ENCODE measurements around the gene XCR1.
"Not testable (repeated sequence)": the region's sequence is repeated elsewhere in the genome, so short reads cannot be mapped to it uniquely, and the experiment has no call there.

XCR1 gene

DNA sequence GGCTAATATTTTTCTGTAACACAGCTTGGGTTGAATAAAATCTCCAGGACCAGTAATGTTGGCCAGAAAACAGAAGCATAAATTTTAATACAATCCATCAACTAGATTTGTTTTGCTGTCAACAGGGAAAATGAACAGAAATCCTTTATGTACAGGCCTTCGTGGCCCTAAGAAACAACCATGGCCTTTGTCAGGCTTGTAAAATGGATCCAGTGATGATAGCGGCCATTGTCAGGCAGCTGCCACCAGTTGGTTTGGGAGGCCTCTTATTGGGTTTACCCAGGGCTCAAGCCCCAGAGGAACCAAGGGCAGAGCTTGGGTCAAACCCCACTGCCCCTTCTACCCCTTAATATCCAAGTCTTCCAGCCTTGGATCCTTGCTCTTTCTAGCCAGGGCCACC is 26.1 kb downstream of the XCR1 start:
- DNase-seq: no peak

DNA sequence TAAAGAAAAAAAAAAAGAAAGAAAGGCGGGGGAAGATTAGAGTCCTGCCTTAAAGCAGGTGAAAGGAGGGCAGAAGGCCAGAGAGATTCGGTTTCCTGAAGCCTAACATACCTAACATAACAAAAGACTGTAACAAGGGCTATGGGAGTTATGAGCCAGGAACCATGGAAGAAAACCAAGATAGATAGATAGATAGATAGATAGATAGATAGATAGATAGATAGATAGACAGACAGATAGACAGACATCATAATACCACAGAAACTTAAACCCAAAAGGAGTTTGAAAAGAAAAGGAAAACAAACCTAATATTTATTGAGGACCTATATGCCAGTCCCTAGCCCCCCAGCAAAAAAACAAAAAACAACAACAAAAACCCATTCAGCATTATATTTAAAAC is 29.3 kb downstream of the XCR1 start:
- no peak for DNase-seq

GRCh38 chr3:45997499-45997898 is 29.8 kb downstream of the XCR1 start:
- not testable (repeated sequence) for DNase-seq

- DNase-seq: peak; percentile 23 to 74
Observed at GRCh38 chr3:45995236-45996192, 31.8 kb downstream of the XCR1 start, which contains the start of gene FYCO1. FYCO1 (minus strand) TSS chr3:45995824; CDS start chr3:45984910, 10,914 bp downstream.

- no peak for DNase-seq
Observed at GRCh38 chr3:45994419-45995235, 32.7 kb downstream of the XCR1 start.

DNA sequence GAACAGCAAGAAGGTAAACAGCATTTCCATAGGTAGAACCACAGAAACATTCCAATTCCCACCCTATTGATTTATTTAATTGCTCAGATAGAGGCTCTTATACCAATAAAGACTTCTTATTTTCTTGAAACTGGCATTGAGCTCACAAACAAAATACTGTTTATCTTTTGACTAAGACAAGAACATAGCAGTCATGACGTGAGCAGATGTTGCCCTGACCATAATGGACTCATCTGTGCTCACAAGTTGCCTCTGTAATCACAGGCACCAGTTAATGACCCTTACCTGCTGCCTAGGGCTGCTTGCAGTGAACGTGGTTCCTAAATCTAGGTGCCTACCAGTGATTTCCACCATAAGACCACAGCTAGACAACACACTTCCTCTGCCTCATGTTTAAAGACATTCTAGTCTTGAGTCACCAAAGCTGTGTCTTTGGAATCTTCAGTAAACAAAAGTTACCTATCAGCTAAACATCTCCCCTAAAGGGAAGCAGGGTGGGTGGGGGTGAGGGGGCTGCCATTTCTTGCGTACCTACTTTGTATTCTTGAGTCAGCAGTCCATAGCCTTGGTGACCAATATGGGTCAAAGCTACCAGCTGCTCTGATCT is 33.8 kb downstream of the XCR1 start:
- DNase-seq: no peak

- DNase-seq: no peak
Observed at GRCh38 chr3:45992821-45993221, 34.5 kb downstream of the XCR1 start.

- DNase-seq: no peak
Observed at GRCh38 chr3:45992133-45992729, 35.1 kb downstream of the XCR1 start.

GRCh38 chr3:45991341-45991740 is 35.9 kb downstream of the XCR1 start:
- no peak for DNase-seq

GRCh38 chr3:45990181-45990580 is 37.1 kb downstream of the XCR1 start:
- no peak for DNase-seq

DNA sequence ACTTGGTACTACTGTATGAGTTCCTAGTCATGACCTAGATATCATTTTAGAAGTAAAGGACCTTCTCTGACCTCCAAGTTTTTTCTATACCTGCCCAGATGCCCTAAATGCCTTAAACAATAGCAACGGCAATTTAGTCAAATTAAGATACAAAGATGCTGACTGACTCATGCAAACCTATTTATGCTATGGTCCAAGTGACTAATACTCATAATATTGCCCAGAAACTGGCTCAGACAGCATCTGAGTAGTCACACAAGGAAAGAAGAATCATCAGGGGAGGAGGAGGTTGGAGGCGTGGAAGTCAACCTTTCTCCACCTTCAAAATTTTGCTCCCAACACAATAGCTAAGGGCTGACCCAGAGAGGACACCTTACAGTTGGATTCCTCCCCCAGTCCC is 38.5 kb downstream of the XCR1 start:
- DNase-seq: no peak

GRCh38 chr3:45988362-45988761 is 38.9 kb downstream of the XCR1 start:
- no peak for DNase-seq

- DNase-seq: no peak
Observed at GRCh38 chr3:45987368-45988291, 39.7 kb downstream of the XCR1 start.

GRCh38 chr3:45986303-45986982 is 40.8 kb downstream of the XCR1 start:
- DNase-seq: no peak

DNA sequence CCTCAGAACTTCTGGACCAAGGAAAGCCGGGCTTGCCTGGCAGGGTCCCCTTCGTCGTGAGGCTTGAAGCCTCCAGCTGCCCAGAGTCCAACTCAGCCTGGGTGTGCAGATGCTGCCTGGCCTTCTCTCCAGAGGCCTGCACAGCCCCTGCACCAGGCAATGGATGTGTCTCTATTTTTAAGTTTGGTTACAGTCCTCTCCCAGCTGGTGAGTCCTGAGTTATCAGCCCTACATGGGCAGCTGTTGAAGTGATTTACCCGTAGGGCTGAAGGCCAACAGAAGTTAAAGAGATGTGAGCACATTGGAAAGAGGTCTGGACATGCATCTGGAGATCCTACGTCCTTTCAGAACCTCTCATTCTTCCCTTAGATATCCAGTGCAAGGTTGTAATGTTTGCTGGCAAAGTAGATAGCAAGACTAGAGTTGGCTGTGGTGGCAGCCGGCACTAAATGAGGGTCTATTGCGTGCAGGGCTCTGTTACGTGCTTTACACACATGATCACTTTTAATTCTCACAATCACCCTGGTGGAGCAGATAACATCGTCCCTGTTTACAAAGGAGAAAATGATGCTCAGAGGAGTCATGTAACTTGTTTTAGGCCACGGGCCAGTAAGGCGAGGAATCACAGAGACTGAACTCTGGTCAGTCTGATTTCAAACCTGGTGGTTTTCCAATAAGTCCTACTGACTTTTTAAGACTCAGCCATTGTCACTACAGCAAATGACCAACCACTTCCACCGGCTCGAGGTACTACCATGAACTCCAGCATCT is 41.6 kb downstream of the XCR1 start:
- no peak for DNase-seq

GRCh38 chr3:45984331-45985312 is 42.7 kb downstream of the XCR1 start:
- DNase-seq: no peak

DNA sequence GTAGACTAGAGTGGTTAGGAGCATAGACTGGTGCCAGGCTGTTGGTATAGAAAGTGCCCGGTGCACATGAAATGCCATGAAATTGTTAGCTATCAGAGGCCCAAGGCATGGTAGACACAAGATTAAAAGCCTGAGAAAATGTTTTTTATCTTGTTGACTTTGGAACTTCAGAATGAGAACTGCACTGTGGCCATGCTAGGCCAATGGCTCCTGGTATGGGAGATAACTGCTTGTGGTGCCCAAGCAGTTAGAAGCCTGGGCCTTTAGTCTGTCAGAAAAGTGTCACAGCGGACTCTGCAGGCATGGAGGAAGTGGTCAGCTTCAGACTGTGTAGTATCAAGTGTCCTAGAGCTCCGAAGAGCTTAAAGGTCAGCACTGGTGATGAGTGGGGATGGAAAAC is 43.5 kb downstream of the XCR1 start:
- DNase-seq: no peak

DNA sequence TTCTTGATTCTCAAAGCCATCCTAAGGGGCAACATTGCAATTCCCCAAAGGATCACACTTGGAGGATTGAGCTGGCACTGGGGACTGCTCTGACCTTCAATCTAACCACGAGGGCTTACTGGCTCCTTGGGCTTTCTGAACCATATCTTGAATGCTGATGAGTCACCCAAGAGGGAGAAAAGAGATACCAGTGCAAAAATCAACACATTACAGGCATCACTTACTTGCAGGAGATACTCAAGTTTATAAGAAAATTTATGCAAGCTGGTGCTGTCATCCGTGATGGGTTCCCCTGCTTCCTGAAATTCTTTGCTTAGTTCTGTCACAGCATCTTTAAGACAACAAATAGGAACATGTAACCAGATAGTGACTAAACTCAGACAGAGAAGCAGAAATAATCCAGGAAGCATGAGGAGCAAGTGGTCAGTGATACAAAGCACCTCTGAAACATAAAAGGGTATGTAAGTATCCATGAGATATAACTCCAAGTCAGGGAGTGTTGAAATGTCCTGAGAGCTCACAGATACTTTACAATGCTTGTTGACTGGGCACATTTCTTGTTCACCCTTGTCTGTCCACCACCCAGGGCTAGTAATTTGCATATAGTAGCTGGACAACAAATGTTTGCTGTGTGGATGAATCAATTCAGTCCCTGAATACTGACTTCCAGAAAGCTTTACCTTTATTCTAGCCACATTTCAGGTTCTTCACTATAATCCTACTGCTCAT is 45.8 kb downstream of the XCR1 start:
- DNase-seq: no peak

Data from SW 1271 (cell line).